GM10266 (cell line): Measurements from ENCODE around the gene P2RX3.

ENCODE experiments used
- DNase-seq: peaks from one replicate; pipeline ENCODE4 v3.0.0; 2012; ENCODE audit errors: extremely low spot score
- CTCF ChIP-seq: IDR thresholded peaks from 2 replicates; pipeline ENCODE4 v1.5.1; 2012; ENCODE audit warnings: mild to moderate bottlenecking, low read depth; ENCODE audit not compliant: control insufficient read depth, insufficient read depth; ENCODE audit errors: missing control alignments

The P2RX3 gene

DNA sequence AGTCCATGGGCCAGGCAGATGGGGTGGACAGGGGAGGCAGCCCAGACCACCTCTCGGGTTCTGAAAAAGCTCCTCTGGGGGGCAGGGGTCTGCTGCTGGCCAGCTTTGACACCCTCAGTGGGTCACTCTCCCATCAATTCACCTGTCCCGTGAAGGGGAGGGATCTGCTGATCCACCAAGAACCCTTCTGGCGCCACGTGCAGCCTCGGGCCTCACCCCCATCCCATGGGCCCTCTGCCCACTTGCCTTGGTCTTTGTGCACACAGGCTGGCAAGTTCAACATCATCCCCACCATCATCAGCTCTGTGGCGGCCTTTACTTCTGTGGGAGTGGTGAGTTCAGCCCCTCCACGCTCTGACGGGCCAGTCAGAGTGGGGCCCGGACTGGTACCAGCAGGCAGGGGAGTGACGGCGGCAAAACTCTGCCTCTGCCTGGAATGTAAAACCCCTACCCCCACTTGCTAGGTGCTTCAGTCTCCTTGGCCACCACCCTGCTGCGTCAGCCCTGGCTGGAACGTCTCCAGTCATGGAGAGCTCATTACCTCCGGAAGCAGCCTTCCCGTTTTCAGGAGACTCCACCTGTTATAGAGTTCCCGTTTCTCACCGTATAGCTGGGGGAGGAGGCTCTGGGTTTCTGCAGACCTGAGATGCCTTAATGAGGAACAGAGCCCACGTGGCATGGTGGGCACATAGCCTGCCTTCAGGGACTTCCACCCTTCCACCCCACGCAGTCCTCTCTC lies 30.1 kb downstream of the P2RX3 start:
- DNase-seq = no peak
- no peak for TF ChIP-seq CTCF

DNA sequence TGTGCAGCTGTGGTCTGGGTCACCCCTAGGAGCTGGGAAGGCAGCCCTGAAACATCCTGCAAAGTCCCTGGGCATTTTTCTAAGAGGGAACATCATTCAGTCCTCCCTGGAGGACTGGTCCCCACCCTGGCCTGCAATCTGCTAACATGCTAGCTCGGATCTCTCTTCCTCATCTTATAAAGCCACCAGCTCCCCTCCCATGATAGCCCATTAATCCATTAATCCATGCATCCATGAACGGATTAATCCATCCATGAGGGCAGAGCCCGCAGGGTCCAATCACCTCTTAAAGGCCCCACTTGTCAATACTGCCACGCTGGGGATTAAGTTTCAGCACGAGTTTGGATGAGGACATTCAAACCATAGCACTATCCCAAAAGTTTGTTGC lies 30.7 kb downstream of the P2RX3 start:
- no peak for TF ChIP-seq CTCF
- no peak for DNase-seq

- TF ChIP-seq CTCF = no peak
- DNase-seq = no peak
These were observed 32.1 kb downstream of the P2RX3 start for GRCh38 chr11:57370251-57370650.

- DNase-seq = no peak
- no peak for TF ChIP-seq CTCF
These were observed 32.8 kb downstream of the P2RX3 start for GRCh38 chr11:57370941-57371340.

- DNase-seq = no peak
- TF ChIP-seq CTCF = no peak
These were observed 35.0 kb downstream of the P2RX3 start for GRCh38 chr11:57373146-57373545.

DNA sequence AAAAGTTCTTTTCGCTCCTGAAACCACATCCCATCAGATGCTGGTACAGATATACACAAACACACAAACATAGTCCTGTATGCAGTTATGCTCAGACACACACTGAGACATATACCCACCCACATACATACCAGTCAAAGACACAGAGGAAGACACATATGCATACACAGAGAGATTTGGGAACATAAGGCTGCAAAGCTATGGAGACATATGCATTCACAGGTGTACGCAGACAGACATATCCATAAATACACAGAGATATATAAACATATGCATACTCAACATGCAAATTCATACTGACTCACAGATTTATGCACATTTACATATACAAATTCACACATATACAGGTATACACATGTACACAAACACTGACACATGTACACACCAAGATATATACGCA lies 36.8 kb downstream of the P2RX3 start:
- no peak for DNase-seq
- TF ChIP-seq CTCF = no peak

DNA sequence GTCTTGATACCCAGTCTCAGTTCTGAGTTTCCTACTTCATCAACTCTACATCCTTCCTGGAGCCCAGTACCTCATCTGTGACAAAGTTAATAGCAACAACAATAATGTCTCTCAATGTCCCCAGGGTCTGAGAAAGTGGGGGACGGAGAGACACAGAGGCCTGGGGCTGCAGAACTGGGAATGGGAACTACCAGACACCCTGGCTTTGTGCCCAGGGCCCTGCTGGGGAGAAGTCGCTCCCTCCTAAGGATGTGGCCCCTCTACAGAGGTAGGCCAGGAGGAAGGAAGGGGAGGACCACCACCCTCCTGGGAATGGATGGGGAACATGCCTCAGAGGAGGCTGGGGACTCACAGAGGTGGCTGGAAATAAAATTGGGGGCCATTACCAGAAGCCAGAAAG lies 37.3 kb downstream of the P2RX3 start:
- no peak for TF ChIP-seq CTCF
- no peak for DNase-seq
